HepG2 (cell line): Measurements from ENCODE around the gene FERMT2.

ENCODE experiments used
- AFF4 ChIP-seq: sonication (generic); formaldehyde crosslinking; IDR thresholded peaks from 2 replicates; pipeline ENCODE4 v1.4.0; 2020; ENCODE audit warnings: missing genetic modification reagents
- CBFB ChIP-seq: sonication (generic); formaldehyde crosslinking; IDR thresholded peaks from 2 replicates; pipeline ENCODE4 v1.4.0; 2020; ENCODE audit warnings: missing genetic modification reagents
- CHCHD3 ChIP-seq: sonication (generic); formaldehyde crosslinking; IDR thresholded peaks from 2 replicates; pipeline ENCODE4 v1.8.0; 2022; ENCODE audit warnings: mild to moderate bottlenecking, missing genetic modification reagents, moderate library complexity
- CTCF ChIP-seq: sonication (generic); formaldehyde crosslinking; IDR thresholded peaks from 2 replicates; pipeline ENCODE4 v1.5.0; 2020; ENCODE audit warnings: mild to moderate bottlenecking, missing genetic modification reagents, moderate library complexity
- ETS1 ChIP-seq: sonication (generic); formaldehyde crosslinking; IDR thresholded peaks from 2 replicates; pipeline ENCODE4 v1.4.0; 2020; ENCODE audit warnings: missing genetic modification reagents
- JUND ChIP-seq: sonication (generic); formaldehyde crosslinking; IDR thresholded peaks from 2 replicates; pipeline ENCODE4 v1.8.0; 2022; ENCODE audit warnings: mild to moderate bottlenecking, missing genetic modification reagents
- MED1 ChIP-seq: sonication (generic); formaldehyde crosslinking; IDR thresholded peaks from 2 replicates; pipeline ENCODE4 v1.4.0; 2020; ENCODE audit warnings: missing genetic modification reagents
- NFIC ChIP-seq: IDR thresholded peaks from 2 replicates; pipeline ENCODE4 v1.6.1; 2012; ENCODE audit warnings: mild to moderate bottlenecking, low read length, inconsistent platforms
- POLR2A ChIP-seq, 2 experiments: IDR thresholded peaks; 2 replicates each; pipeline ENCODE4 v1.6.1; 2011; ENCODE audit warnings: low read depth in 2 of 2, low read length in 2 of 2, mild to moderate bottlenecking in 1 of 2, moderate library complexity in 1 of 2; ENCODE audit not compliant: insufficient read depth in 1 of 2
- REPIN1 ChIP-seq: sonication (generic); formaldehyde crosslinking; IDR thresholded peaks from 2 replicates; pipeline ENCODE4 v1.8.0; 2022; ENCODE audit warnings: missing genetic modification reagents, low read depth, mild to moderate bottlenecking, borderline replicate concordance
- RFX1 ChIP-seq: fragments of 450-650 bp; IDR thresholded peaks from 2 replicates; pipeline ENCODE4 v1.6.1; 2017
- ZNF431 ChIP-seq: sonication (generic); formaldehyde crosslinking; IDR thresholded peaks from 2 replicates; pipeline ENCODE4 v1.9.0; 2022; ENCODE audit warnings: missing genetic modification reagents, low read depth, mild to moderate bottlenecking, borderline replicate concordance
- ZNF512B ChIP-seq: sonication (generic); formaldehyde crosslinking; IDR thresholded peaks from 2 replicates; pipeline ENCODE4 v1.5.1; 2020; ENCODE audit warnings: missing genetic modification reagents, mild to moderate bottlenecking, borderline replicate concordance
- ZNF564 ChIP-seq: sonication (generic); formaldehyde crosslinking; IDR thresholded peaks from 2 replicates; pipeline ENCODE4 v1.8.1; 2023; ENCODE audit warnings: mild to moderate bottlenecking, missing genetic modification reagents

- no peak for TF ChIP-seq NFIC
- no peak for TF ChIP-seq POLR2A (IDR thresholded peaks at IDR 0.05; ENCODE audit: insufficient read depth in 1 of 2, low read depth in 2 of 2, low read length in 2 of 2)
- TF ChIP-seq ZNF431 (CRISPR knock-in tag), result no peak
- TF ChIP-seq CHCHD3 (CRISPR knock-in tag), result no peak
- no peak for TF ChIP-seq ZNF564
- TF ChIP-seq CTCF (CRISPR knock-in tag), result no peak
- no peak for TF ChIP-seq RFX1
- no peak for TF ChIP-seq ZNF512B (CRISPR knock-in tag)
- TF ChIP-seq REPIN1 (CRISPR knock-in tag), result no peak
- TF ChIP-seq MED1 (CRISPR knock-in tag), result no peak
- no peak for TF ChIP-seq JUND (CRISPR knock-in tag)
- TF ChIP-seq CBFB, result no peak
- TF ChIP-seq ETS1, result no peak
- no peak for TF ChIP-seq AFF4 (CRISPR knock-in tag)
These were observed 115.5 kb downstream of the FERMT2 start for GRCh38 chr14:52835122-52835903.
